Heart right ventricle (tissue), 16 donors: ENCODE results near the gene KRTAP12-1. TPM values are rescaled to one million over a fixed set of nuclear protein-coding genes. Genes with fewer than 3 reads are reported as not detected.
"Not testable (repeated sequence)": the region's sequence is repeated elsewhere in the genome, so short reads cannot be mapped to it uniquely, and the experiment has no call there.

ENCODE experiments used
- ATAC-seq, 8 donors: fragments of 200-7000 bp; cut with Tn5 transposase; one replicate each; pipeline ENCODE4 v1.9.1; 2020; ENCODE audit warnings: mild to moderate bottlenecking in 8 of 8, moderate library complexity in 8 of 8, moderate number of reproducible peaks in 1 of 8
- DNase-seq, 2 donors: peaks; one replicate each; pipeline ENCODE4 v3.0.0-alpha.2; 2020
- H3K27ac ChIP-seq, 10 donors: fragments of 200-600 bp; sonication (generic) in 2 of 10; one replicate each; pipeline versions ENCODE4 v1.5.0 to v1.8.0; 2020 to 2022; ENCODE audit warnings: mild to moderate bottlenecking in 3 of 10
- H3K27me3 ChIP-seq, 7 donors: fragments of 200-600 bp; one replicate each; pipeline ENCODE4 v1.8.0; 2021 to 2022; ENCODE audit warnings: mild to moderate bottlenecking in 2 of 7
- H3K36me3 ChIP-seq, 9 donors: fragments of 200-600 bp; sonication (generic) in 1 of 9; one replicate each; pipeline versions ENCODE4 v1.5.0 to v1.8.0; 2020 to 2022; ENCODE audit warnings: mild to moderate bottlenecking in 2 of 9
- H3K4me1 ChIP-seq, 9 donors: fragments of 200-600 bp; sonication (generic) in 1 of 9; one replicate each; pipeline versions ENCODE4 v1.5.0 to v1.8.0; 2020 to 2022; ENCODE audit warnings: mild to moderate bottlenecking in 4 of 9
- H3K4me3 ChIP-seq, 10 donors: fragments of 200-600 bp; sonication (generic) in 2 of 10; one replicate each; pipeline versions ENCODE4 v1.5.0 to v1.8.0; 2020 to 2022; ENCODE audit warnings: mild to moderate bottlenecking in 7 of 10, moderate library complexity in 2 of 10
- H3K9me3 ChIP-seq, 11 donors: fragments of 200-600 bp in 10 of 11; sonication (generic) in 2 of 11; one replicate each; pipeline versions ENCODE4 v1.5.0 to v1.8.0; 2013 to 2022; ENCODE audit warnings: mild to moderate bottlenecking in 2 of 11, control low read depth in 1 of 11, moderate library complexity in 1 of 11
- CTCF ChIP-seq, 9 donors: fragments of 200-600 bp; sonication (generic) in 2 of 9; IDR thresholded peaks; one replicate each; pipeline versions ENCODE4 v1.5.0 to v1.8.0; 2021 to 2022; ENCODE audit warnings: antibody characterized with exemption in 9 of 9, mild to moderate bottlenecking in 5 of 9, moderate library complexity in 1 of 9
- WGBS, 2 donors: extraction: QIAGEN DNeasy Blood & Tissue Kit; methylation state at CpG; one replicate each; pipeline ENCODE4 v1.1.7; 2013; ENCODE audit warnings: inconsistent platforms in 1 of 2; 5-methylcytosine and 5-hydroxymethylcytosine counted together
- intact Hi-C, 10 donors: fragments of 100-400 bp; cut with DNase I; formaldehyde crosslinking; loops; one replicate each; pipeline versions ENCODE4 v1.11.1 to v1.14.2; 2022
- polyA plus RNA-seq, 2 donors: library from polyadenylated mRNA; stranded (reverse); fragments of 200-250 nt; gene quantifications; one replicate each; pipeline ENCODE4 v1.2.3, GENCODE V29; 2013
- total RNA-seq, 10 donors: library from RNA; stranded (reverse); fragmentation: NEBNext Ultra II Directional in 3 of 10; extraction: Animal tissue kit (Norgen Biotek cat#: 25700) in 3 of 10; gene quantifications; one replicate each; pipeline versions ENCODE4 v1.2.1 to v1.2.4, GENCODE V29; 2021 to 2023
- donor health status: Arrhythmogenic right ventricular cardiomyopathy.
- donor health status: ischemic (EF 13 %, LVEDD 7.1; RV severe dilation, severe dysfunction).
- donor health status: healthy with polysubstance abuse.
- donor health status: DM: no; HTN: yes; CAD: no.
- donor health status: DM: no; HTN: no; CAD: no.
- donor health status: ischemic (EF 25% LVEDD 6.9; RV normal size, moderate dysfunction).
- donor health status: ischemic (EF 25% LVEDD 5.7; RV mildly dilated, moderate dysfunction).
- donor health status: healthy.
- donor health status: DM: yes; HTN: yes; CAD: no.
- donor health status: Ischemic cardiomyopathy.
- donor health status: ischemic (EF 35%, LVEDD 5.7; RV mildly dilated, moderate dysfunction).
- donor health status: nonischemic (EF 11% LVEDD 7.7; RV severe dilation, severe dysfunction).
- donor health status: DM: yes; HTN: yes; CAD: no.
- donor health status: PGD.
- donor health status: ischemic (EF 29% LVEDD 5.4; RV normal size, mild dysfunction).
- donor health status: nonischemic (EF 23%, LVEDD 6.1; RV moderate dilation, normal function).

The KRTAP12-1 gene
- total and polyA plus RNA-seq, 12 donors: not detected

- DNase-seq (no peak), ATAC-seq (no peak)
- TF ChIP-seq CTCF (IDR thresholded peaks at IDR 0.05): no peak
- no peak overlapping the region for H3K27ac ChIP-seq
- no peaks in the 10 kb centered on the region for H3K4me1 ChIP-seq
- intact Hi-C loops: no loop called here
- H3K4me3 ChIP-seq: no peak overlapping the region
- H3K36me3 ChIP-seq: no peaks in the 10 kb centered on the region
- H3K9me3 ChIP-seq: peaks cover 0 to 8% (median under 1%) of the 10 kb centered on the region in 11 donors
- WGBS, 2 donors: 86 to 88% methylated on average over 20 of the region's 20 CpGs
- peaks cover 0 to 34% (median 16%) of the 10 kb centered on the region in 7 donors for H3K27me3 ChIP-seq
These were observed 31.5 kb downstream of the KRTAP12-1 start for GRCh38 chr21:44650265-44650972.

DNA sequence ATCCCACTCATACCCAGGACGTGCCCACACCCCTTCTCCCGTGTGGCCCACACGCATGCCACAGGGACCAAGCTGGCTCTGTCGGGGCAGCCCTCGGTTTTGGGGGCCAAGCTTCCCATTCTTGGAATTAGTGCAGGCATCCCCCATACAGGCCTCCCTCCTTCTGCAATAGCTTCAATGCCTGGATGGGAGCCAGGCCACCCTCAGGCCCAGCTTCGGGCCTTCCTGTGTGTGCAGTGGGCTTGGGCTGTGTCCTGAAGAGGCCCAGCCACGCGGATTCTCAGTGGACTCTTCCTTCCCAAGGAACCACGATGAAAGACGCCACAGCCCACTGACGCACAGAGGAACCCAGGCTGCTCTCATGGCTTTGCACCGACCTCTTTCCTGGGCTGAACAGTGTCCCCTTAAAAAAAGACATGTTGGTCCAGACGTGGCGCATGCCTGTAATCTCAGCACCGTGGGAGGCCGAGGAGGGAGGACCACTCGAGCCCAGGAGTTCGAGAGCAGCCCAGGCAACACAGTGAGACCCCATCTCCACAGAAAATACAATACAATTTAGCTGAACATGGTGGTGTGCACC lies 32.4 kb downstream of the KRTAP12-1 start:
- Histone ChIP-seq H3K4me1 (no peaks in the 10 kb centered on the region), H3K4me3 (no peak overlapping the region), H3K27ac (no peak overlapping the region), H3K36me3 (no peaks in the 10 kb centered on the region), H3K27me3 (peaks cover 0 to 34% (median 16%) of the 10 kb centered on the region in 7 donors), H3K9me3 (peaks cover 0 to 16% (median 9%) of the 10 kb centered on the region in 11 donors)
- intact Hi-C loops: no loop called here
- DNase-seq (no peak), ATAC-seq (no peak)
- WGBS, 2 donors: 82 to 86% methylated on average over 18 of the region's 18 CpGs
- no peak for TF ChIP-seq CTCF (IDR thresholded peaks at IDR 0.05)

DNA sequence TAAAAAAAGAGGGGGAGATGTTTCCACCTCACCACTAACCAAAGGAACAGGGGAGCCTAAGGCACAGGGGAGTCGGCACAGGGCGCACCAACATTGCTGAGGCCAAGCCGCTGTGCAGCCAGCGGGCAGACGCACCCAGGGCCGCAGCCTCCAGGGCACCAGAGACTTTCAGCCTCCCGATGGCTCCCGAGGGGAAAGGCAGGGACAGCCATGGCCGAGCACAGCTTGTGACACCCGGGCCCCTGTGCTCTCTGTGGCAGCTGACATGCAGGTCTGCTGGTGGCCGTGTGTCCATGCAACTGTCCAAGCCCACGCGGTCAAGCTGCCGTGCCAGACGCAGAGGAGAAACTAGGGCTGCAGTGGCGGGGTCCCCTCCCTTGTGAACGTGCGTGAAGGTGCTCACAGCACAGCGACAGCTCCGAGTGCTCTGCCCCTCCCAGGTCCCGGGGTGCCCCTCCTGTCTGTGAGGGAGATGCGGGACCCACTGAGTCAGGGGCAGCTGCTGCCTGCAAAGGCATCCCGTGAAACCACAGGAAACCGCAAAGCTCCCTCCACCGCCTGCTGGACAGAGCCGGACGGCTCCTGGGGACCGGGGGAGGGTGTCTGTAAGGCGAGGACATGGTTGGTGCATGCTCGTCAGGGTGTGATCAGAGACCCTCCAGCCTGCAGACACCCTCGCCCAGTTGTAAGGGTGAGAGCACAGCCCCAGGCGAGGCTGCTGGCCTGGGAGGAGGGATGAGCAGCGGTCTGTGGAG lies 33.2 kb downstream of the KRTAP12-1 start:
- H3K27me3 ChIP-seq: peaks cover 0 to 30% (median 16%) of the 10 kb centered on the region in 7 donors
- H3K4me3 ChIP-seq: no peak overlapping the region
- TF ChIP-seq CTCF (IDR thresholded peaks at IDR 0.05): no peak
- H3K4me1 ChIP-seq: no peaks in the 10 kb centered on the region
- DNase-seq: no peak
- WGBS, 2 donors: 74 to 77% methylated on average over 33 of the region's 33 CpGs
- H3K9me3 ChIP-seq: peaks cover 0 to 24% (median 14%) of the 10 kb centered on the region in 11 donors
- H3K27ac ChIP-seq: no peak overlapping the region
- H3K36me3 ChIP-seq: no peaks in the 10 kb centered on the region
- intact Hi-C loops: no loop called here
- peak in 1 of 8 donors; percentile 52 for ATAC-seq

DNA sequence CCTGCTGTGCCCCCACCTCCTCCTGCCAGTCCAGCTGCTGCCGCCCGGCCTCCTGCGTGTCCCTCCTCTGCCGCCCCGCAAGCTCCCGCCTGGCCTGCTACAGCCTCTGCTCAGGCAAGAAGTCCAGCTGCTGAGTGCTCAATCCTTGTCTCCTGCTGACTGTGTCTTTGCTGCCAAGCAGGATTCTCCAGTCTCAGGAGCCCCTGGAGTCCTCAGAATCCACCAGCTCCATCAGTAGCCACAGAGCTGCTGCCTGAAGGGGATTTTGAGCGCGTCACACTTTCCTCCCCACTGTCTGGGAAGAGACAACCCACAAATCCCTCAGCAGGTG lies 34.8 kb downstream of the KRTAP12-1 start:
- H3K36me3 ChIP-seq: no peaks in the 10 kb centered on the region
- H3K27ac ChIP-seq: no peak overlapping the region
- no peak for DNase-seq
- peaks cover 0 to 37% (median 14%) of the 10 kb centered on the region in 11 donors for H3K9me3 ChIP-seq
- peaks cover 0 to 29% (median 14%) of the 10 kb centered on the region in 7 donors for H3K27me3 ChIP-seq
- H3K4me3 ChIP-seq: no peak overlapping the region
- WGBS, 2 donors: 54 to 55% methylated on average over 8 of the region's 8 CpGs
- ATAC-seq: no peak
- no peaks in the 10 kb centered on the region for H3K4me1 ChIP-seq
- TF ChIP-seq CTCF (IDR thresholded peaks at IDR 0.05): no peak
- intact Hi-C loops: no loop called here

DNA sequence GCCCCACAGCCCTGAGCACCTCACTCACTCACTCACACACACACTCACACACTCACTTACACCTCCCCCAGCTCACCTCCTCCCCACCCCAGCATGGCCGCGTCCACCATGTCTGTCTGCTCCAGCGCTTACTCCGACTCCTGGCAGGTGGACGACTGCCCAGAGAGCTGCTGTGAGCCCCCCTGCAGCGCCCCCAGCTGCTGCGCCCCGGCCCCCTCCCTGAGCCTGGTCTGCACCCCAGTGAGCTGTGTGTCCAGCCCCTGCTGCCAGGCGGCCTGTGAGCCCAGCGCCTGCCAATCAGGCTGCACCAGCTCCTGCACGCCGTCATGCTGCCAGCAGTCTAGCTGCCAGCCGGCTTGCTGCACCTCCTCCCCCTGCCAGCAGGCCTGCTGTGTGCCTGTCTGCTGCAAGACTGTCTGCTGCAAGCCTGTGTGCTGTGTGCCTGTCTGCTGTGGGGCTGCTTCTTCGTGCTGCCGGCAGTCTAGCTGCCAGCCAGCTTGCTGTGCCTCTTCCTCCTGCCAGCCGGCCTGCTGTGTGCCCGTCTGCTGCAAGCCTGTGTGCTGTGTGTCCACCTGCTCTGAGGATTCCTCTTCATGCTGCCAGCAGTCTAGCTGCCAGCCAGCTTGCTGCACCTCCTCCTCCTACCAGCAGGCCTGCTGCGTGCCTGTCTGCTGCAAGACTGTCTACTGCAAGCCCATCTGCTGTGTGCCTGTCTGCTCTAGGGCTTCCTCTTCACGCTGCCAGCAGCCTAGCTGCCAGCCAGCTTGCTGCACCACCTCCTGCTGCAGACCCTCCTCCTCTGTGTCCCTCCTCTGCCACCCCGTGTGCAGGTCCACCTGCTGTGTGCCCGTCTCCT lies 35.4 kb downstream of the KRTAP12-1 start, which contains the start of gene KRTAP10-11:
Gene KRTAP10-11 (plus strand): TSS at position 49 of the 856 bp plus-strand sequence. CDS start 45 bp downstream, at position 94.
- ATAC-seq, H3K27ac ChIP-seq, H3K4me3 ChIP-seq, intact Hi-C loops, H3K4me1 ChIP-seq, DNase-seq, H3K36me3 ChIP-seq: not testable (repeated sequence)
- Histone ChIP-seq H3K9me3 (peaks cover 0 to 40% (median 14%) of the 10 kb centered on the region in 11 donors), H3K27me3 (peaks cover 0 to 29% (median 14%) of the 10 kb centered on the region in 7 donors)
- 68 to 71% methylated on average over 21 of the region's 21 CpGs for WGBS, 2 donors
